ENCODE measurements around the gene CDH13.

Gene CDH13

GRCh38 chr16:83843657-83844056 lies 1216.9 kb downstream of the CDH13 start:
- H3K4me3 ChIP-seq (replicated peaks; ENCODE audit: low read depth, low read length), result no peak overlapping the region
- DNase-seq (ENCODE audit: extremely low read depth, insufficient read length), result no peak
- H3K36me3 ChIP-seq (ENCODE audit: control insufficient read depth, insufficient read depth, low read length), result no peaks in the 10 kb centered on the region
- peaks cover 2% of the 10 kb centered on the region; the same call in 1 of the 2 replicates for H3K27me3 ChIP-seq (replicated peaks; ENCODE audit: control insufficient read depth, insufficient read depth, low read length)
- no peak for TF ChIP-seq CTCF (IDR thresholded peaks at IDR 0.05; ENCODE audit: insufficient read depth, low read length, poor library complexity, severe bottlenecking)

GRCh38 chr16:83845263-83845662 lies 1218.5 kb downstream of the CDH13 start:
- H3K36me3 ChIP-seq (ENCODE audit: control insufficient read depth, insufficient read depth, low read length), result no peaks in the 10 kb centered on the region
- no peak for TF ChIP-seq CTCF (IDR thresholded peaks at IDR 0.05; ENCODE audit: insufficient read depth, low read length, poor library complexity, severe bottlenecking)
- DNase-seq (ENCODE audit: extremely low read depth, insufficient read length), result no peak

GRCh38 chr16:83847371-83848225 lies 1220.8 kb downstream of the CDH13 start:
- no peak overlapping the region for H3K4me3 ChIP-seq (replicated peaks; ENCODE audit: low read depth, low read length)
- DNase-seq (ENCODE audit: extremely low read depth, insufficient read length), result no peak
- H3K36me3 ChIP-seq (ENCODE audit: control insufficient read depth, insufficient read depth, low read length), result no peaks in the 10 kb centered on the region
- peaks cover 2% of the 10 kb centered on the region; the same call in 1 of the 2 replicates for H3K27me3 ChIP-seq (replicated peaks; ENCODE audit: control insufficient read depth, insufficient read depth, low read length)
- no peak for TF ChIP-seq CTCF (IDR thresholded peaks at IDR 0.05; ENCODE audit: insufficient read depth, low read length, poor library complexity, severe bottlenecking)

More at GRCh38 chr16:83845263-83845662, 1218.5 kb downstream of the CDH13 start:
- H3K4me3 ChIP-seq (replicated peaks; ENCODE audit: low read depth, low read length), result no peak overlapping the region
- peaks cover 2% of the 10 kb centered on the region; the same call in 1 of the 2 replicates for H3K27me3 ChIP-seq (replicated peaks; ENCODE audit: control insufficient read depth, insufficient read depth, low read length)

DNA sequence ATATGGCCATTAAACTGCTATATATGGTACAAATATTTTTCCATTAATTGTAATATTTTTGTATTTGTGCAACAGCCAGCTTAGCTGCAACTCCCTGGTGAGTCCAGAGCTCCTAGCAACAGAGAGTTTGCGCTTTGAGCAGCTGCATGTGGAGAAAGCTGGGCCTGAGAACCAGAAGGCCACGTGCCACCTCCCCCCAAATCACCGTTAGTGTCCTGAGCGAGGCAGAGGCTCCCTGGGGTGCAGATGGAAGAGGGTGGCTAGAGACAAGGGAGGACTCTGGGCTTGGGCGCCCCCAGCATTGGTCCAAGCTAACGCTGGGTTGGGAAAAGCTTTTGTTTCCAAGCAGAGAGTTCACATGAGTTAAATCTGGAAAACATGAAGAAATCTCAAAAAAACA lies 1222.7 kb downstream of the CDH13 start:
- TF ChIP-seq CTCF (IDR thresholded peaks at IDR 0.05; ENCODE audit: insufficient read depth, low read length, poor library complexity, severe bottlenecking), result no peak
- no peak for DNase-seq (ENCODE audit: extremely low read depth, insufficient read length)
- Histone ChIP-seq H3K4me3 (replicated peaks; ENCODE audit: low read depth, low read length) (no peak overlapping the region), H3K27me3 (replicated peaks; ENCODE audit: control insufficient read depth, insufficient read depth, low read length) (no peaks in the 10 kb centered on the region), H3K36me3 (ENCODE audit: control insufficient read depth, insufficient read depth, low read length) (no peaks in the 10 kb centered on the region)
